ENCODE measurements around the gene DENND10.
"Not testable (repeated sequence)": the region's sequence is repeated elsewhere in the genome, so short reads cannot be mapped to it uniquely, and the experiment has no call there.

- not testable (repeated sequence) for TF ChIP-seq CTCF (IDR thresholded peaks at IDR 0.05; ENCODE audit: low read depth, low read length, missing input control); ATF3 (IDR thresholded peaks at IDR 0.05); MAX (IDR thresholded peaks at IDR 0.05); HNF4G (IDR thresholded peaks at IDR 0.05); REST (IDR thresholded peaks at IDR 0.05); TAF1 (conservative IDR thresholded peaks at IDR 0.05); RAD21 (IDR thresholded peaks at IDR 0.05); JUND (IDR thresholded peaks at IDR 0.05); RXRA (IDR thresholded peaks at IDR 0.05)
Measured at GRCh38 chr10:119107771-119108170, 3.9 kb downstream of the DENND10 start.
